ENCODE results near the gene RBM18.

- TF ChIP-seq, protein P1, sequence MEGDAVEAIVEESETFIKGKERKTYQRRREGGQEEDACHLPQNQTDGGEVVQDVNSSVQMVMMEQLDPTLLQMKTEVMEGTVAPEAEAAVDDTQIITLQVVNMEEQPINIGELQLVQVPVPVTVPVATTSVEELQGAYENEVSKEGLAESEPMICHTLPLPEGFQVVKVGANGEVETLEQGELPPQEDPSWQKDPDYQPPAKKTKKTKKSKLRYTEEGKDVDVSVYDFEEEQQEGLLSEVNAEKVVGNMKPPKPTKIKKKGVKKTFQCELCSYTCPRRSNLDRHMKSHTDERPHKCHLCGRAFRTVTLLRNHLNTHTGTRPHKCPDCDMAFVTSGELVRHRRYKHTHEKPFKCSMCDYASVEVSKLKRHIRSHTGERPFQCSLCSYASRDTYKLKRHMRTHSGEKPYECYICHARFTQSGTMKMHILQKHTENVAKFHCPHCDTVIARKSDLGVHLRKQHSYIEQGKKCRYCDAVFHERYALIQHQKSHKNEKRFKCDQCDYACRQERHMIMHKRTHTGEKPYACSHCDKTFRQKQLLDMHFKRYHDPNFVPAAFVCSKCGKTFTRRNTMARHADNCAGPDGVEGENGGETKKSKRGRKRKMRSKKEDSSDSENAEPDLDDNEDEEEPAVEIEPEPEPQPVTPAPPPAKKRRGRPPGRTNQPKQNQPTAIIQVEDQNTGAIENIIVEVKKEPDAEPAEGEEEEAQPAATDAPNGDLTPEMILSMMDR (conservative IDR thresholded peaks at IDR 0.05; ENCODE audit: low read depth in 2 of 2) = no peak
- TF ChIP-seq POLR2AphosphoS5 (IDR thresholded peaks at IDR 0.05; ENCODE audit: low read depth) (no peak), STAT1 (IDR thresholded peaks at IDR 0.05; ENCODE audit: unreplicated experiment) (no peak), REST (IDR thresholded peaks at IDR 0.05; ENCODE audit: unreplicated experiment) (no peak), EZH2 (IDR thresholded peaks at IDR 0.05; ENCODE audit: low read depth, unreplicated experiment) (no peak), NANOG (IDR thresholded peaks at IDR 0.05; ENCODE audit: borderline replicate concordance) (no peak), JUNB (IDR thresholded peaks at IDR 0.05; ENCODE audit: unreplicated experiment) (no peak), EZH2phosphoT487 (IDR thresholded peaks at IDR 0.05; ENCODE audit: unreplicated experiment) (no peak)
Observed at GRCh38 chr9:122221183-122221811, 43.3 kb downstream of the RBM18 start.

Measured in GM23338 (cell line).